K562 (cell line): ENCODE data around the gene EXOSC9. TPM values are rescaled to one million over a fixed set of nuclear protein-coding genes. Genes with fewer than 3 reads are reported as not detected.

ENCODE experiments used
- BRF1 ChIP-seq: IDR thresholded peaks from 3 replicates; pipeline ENCODE4 v1.6.1; 2011; ENCODE audit warnings: borderline replicate concordance, mild to moderate bottlenecking; ENCODE audit not compliant: insufficient read length; ENCODE audit errors: extremely low read depth
- CAMTA2 ChIP-seq: fragments of 250-450 bp; sonication (Bioruptor Pico); conservative IDR thresholded peaks from 2 replicates; pipeline ENCODE4 v1.5.1; 2022
- FIP1L1 ChIP-seq: fragments of 200-400 bp; formaldehyde crosslinking; IDR thresholded peaks from 2 replicates; pipeline ENCODE4 v1.6.1; 2018; ENCODE audit warnings: mild to moderate bottlenecking, low read depth, low read length; ENCODE audit not compliant: poor library complexity, severe bottlenecking
- FUS ChIP-seq: fragments of 200-400 bp; formaldehyde crosslinking; optimal IDR thresholded peaks from 2 replicates; pipeline ENCODE3; 2017; ENCODE audit warnings: low read depth, low read length
- KAT2B ChIP-seq: IDR thresholded peaks from one replicate; pipeline ENCODE4 v1.6.1; 2012; ENCODE audit warnings: low read depth, mild to moderate bottlenecking, control low read depth, inconsistent platforms, low read length, moderate library complexity
- KHSRP ChIP-seq: fragments of 450-650 bp; IDR thresholded peaks from 2 replicates; pipeline ENCODE4 v1.6.1; 2017
- KLF13 ChIP-seq: fragments of 450-650 bp; IDR thresholded peaks from 2 replicates; pipeline ENCODE4 v1.6.1; 2016; ENCODE audit warnings: missing genetic modification characterization, low read depth, mild to moderate bottlenecking, missing compliant biosample characterization, moderate library complexity, borderline replicate concordance
- NFXL1 ChIP-seq: fragments of 450-650 bp; formaldehyde crosslinking; IDR thresholded peaks from 2 replicates; pipeline ENCODE4 v1.4.0; 2021; ENCODE audit warnings: mild to moderate bottlenecking
- PCBP2 ChIP-seq: fragments of 200-400 bp; formaldehyde crosslinking; IDR thresholded peaks from 2 replicates; pipeline ENCODE4 v1.6.1; 2018; ENCODE audit warnings: low read length, low read depth, mild to moderate bottlenecking, moderate library complexity; ENCODE audit not compliant: poor library complexity, severe bottlenecking
- POU5F1 ChIP-seq: fragments of 150-350 bp; IDR thresholded peaks from 2 replicates; pipeline ENCODE4 v1.6.1; 2014; ENCODE audit warnings: borderline replicate concordance, low read length, low read depth, mild to moderate bottlenecking; ENCODE audit not compliant: partially characterized antibody
- RHOXF2B ChIP-seq: fragments of 250-450 bp; sonication (Bioruptor Pico); conservative IDR thresholded peaks from 2 replicates; pipeline ENCODE4 v1.5.1; 2021
- TFAP4 ChIP-seq: sonication (generic); formaldehyde crosslinking; IDR thresholded peaks from 2 replicates; pipeline ENCODE4 v1.8.0; 2022; ENCODE audit warnings: missing genetic modification reagents, mild to moderate bottlenecking, moderate library complexity, borderline replicate concordance
- TOE1 ChIP-seq, 2 experiments: fragments of 450-650 bp in 1 of 2; sonication (generic) in 1 of 2; formaldehyde crosslinking in 1 of 2; IDR thresholded peaks; 2 replicates each; pipeline versions ENCODE4 v1.7.1 to v1.8.0; 2016 to 2022; ENCODE audit warnings: borderline replicate concordance in 2 of 2, mild to moderate bottlenecking in 2 of 2, antibody characterized with exemption in 1 of 2, inconsistent platforms in 1 of 2, low read depth in 1 of 2, missing genetic modification reagents in 1 of 2, moderate library complexity in 1 of 2
- ZNF184 ChIP-seq: sonication (generic); formaldehyde crosslinking; IDR thresholded peaks from 2 replicates; pipeline ENCODE4 v1.5.0; 2020; ENCODE audit warnings: missing genetic modification reagents
- ZNF354B ChIP-seq: fragments of 250-450 bp; sonication (Bioruptor Pico); IDR thresholded peaks from 2 replicates; pipeline ENCODE4 v1.4.0; 2020
- ZNF512 ChIP-seq: IDR thresholded peaks from 2 replicates; pipeline ENCODE4 v1.6.1; 2016; ENCODE audit warnings: missing genetic modification characterization, missing compliant biosample characterization
- ZNF609 ChIP-seq: sonication (generic); formaldehyde crosslinking; IDR thresholded peaks from 2 replicates; pipeline ENCODE4 v1.8.1; 2023; ENCODE audit warnings: missing genetic modification reagents, mild to moderate bottlenecking, borderline replicate concordance
- polyA plus RNA-seq, 8 experiments: library from polyadenylated mRNA; depleted of rRNA in 4 of 8; stranded (reverse) in 5 of 8; unstranded in 3 of 8; fragments of >200 nt; fragmentation: Nextera tagmentation in 2 of 8; fragmentation: Illumina TruSeq in 1 of 8; extraction: Ambion mirVana in 2 of 8; extraction: Trizol in 1 of 8; gene quantifications; 2 replicates each; pipeline versions ENCODE4 v1.2.1 to v1.2.3, GENCODE V29; 2011 to 2014; ENCODE audit warnings: inconsistent platforms in 1 of 8, missing spikeins in 1 of 8
- total RNA-seq, 7 experiments: library from RNA; depleted of rRNA in 6 of 7; stranded (reverse); fragments of >200 nt in 6 of 7; fragmentation: Illumina TruSeq in 2 of 7; extraction: Trizol in 2 of 7; gene quantifications; 2 replicates each; pipeline versions ENCODE4 v1.2.1 to v1.2.3, GENCODE V29; 2011 to 2021; ENCODE audit warnings: low replicate concordance in 1 of 7
- TF ChIP-seq, protein P1 (sequence below): fragments of 250-450 bp; sonication (Bioruptor Pico); IDR thresholded peaks from 2 replicates; pipeline ENCODE4 v1.5.0; 2020; ENCODE audit warnings: mild to moderate bottlenecking

The EXOSC9 gene
- total and polyA plus RNA-seq, 9 of the 15 experiments (the other 6 are each of a cell fraction or from before 2014, with no cell fraction given), result 64.7 to 166 (median 115) TPM

DNA sequence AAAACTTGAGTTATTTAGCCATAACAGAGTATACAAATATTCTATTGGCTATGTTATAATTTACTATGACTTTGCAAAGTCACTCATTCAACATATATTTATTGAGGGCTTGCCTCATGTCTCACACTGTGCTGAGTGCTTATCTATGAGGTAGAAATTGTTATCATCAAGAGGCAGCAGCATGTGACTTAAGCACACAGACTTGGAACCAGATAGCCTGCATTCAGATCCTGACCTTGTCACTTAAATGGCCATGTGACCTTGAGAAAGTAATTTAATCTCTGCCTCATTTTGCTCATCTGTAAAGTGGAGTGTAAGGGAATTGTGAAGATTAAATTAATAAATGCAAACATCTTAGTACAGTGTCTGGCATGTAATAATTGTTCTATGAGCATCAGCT is 10.1 kb upstream of the EXOSC9 start (continued):
- TF ChIP-seq TOE1 (IDR thresholded peaks at IDR 0.05; ENCODE audit: borderline replicate concordance) (peak; percentile 84; the same call in 1 of the 2 replicates), TOE1 (CRISPR knock-in tag; IDR thresholded peaks at IDR 0.05; ENCODE audit: borderline replicate concordance, low read depth) (no peak), NFXL1 (CRISPR knock-in tag) (no peak), ZNF354B (CRISPR knock-in tag) (no peak), RHOXF2B (CRISPR knock-in tag) (no peak), FUS (no peak), POU5F1 (no peak), ZNF609 (no peak), KAT2B (no peak), ZNF512 (tag) (no peak), TFAP4 (CRISPR knock-in tag) (peak; percentile 26; the same call in 1 of the 2 replicates), ZNF184 (CRISPR knock-in tag) (no peak), FIP1L1 (no peak), CAMTA2 (no peak), KLF13 (tag) (no peak), KHSRP (0 out of 2 replicates have a peak, but pooled peaks have one; percentile 57), BRF1 (no peak), PCBP2 (no peak)
- TF ChIP-seq, protein P1, sequence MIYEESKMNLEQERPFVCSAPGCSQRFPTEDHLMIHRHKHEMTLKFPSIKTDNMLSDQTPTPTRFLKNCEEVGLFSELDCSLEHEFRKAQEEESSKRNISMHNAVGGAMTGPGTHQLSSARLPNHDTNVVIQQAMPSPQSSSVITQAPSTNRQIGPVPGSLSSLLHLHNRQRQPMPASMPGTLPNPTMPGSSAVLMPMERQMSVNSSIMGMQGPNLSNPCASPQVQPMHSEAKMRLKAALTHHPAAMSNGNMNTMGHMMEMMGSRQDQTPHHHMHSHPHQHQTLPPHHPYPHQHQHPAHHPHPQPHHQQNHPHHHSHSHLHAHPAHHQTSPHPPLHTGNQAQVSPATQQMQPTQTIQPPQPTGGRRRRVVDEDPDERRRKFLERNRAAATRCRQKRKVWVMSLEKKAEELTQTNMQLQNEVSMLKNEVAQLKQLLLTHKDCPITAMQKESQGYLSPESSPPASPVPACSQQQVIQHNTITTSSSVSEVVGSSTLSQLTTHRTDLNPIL (CRISPR knock-in tag), result no peak
